ENCODE data around the gene WDR41. TPM values are rescaled to one million over a fixed set of nuclear protein-coding genes. Genes with fewer than 3 reads are reported as not detected.
"Not testable (repeated sequence)": the region's sequence is repeated elsewhere in the genome, so short reads cannot be mapped to it uniquely, and the experiment has no call there.

WDR41 gene
- total RNA-seq, 1 donor = 114 TPM

- Histone ChIP-seq H4K20me1 (ENCODE audit: insufficient read depth, low read length) (peaks cover 4% of the 10 kb centered on the region), H2AFZ (ENCODE audit: low read length) (no peak overlapping the region), H3K4me2 (ENCODE audit: insufficient read depth, low read length) (no peak overlapping the region), H3K9me3 (ENCODE audit: low read depth, low read length) (no peaks in the 10 kb centered on the region), H3K4me3 (ENCODE audit: insufficient read depth, low read length) (no peak overlapping the region), H3K4me1 (ENCODE audit: insufficient read depth, low read length) (peaks cover 6% of the 10 kb centered on the region), H3K36me3 (ENCODE audit: insufficient read depth, low read length) (peaks cover 31% of the 10 kb centered on the region), H3K79me2 (ENCODE audit: insufficient read depth, low read length) (peaks cover 60% of the 10 kb centered on the region), H3K27me3 (ENCODE audit: insufficient read depth, low read length) (no peaks in the 10 kb centered on the region), H3K27ac (ENCODE audit: low read depth, low read length) (no peak overlapping the region)
- no peak for DNase-seq (ENCODE audit: insufficient read length, low spot score, missing footprints)
- no peak for TF ChIP-seq CTCF (IDR thresholded peaks at IDR 0.05; ENCODE audit: extremely low read depth, low read depth, low read length)
These were observed 5.7 kb downstream of the WDR41 start for GRCh38 chr5:77486344-77486962.

- no peak for DNase-seq (ENCODE audit: insufficient read length, low spot score, missing footprints)
- H3K4me1 ChIP-seq (ENCODE audit: insufficient read depth, low read length) = no peaks in the 10 kb centered on the region
- no peak for TF ChIP-seq CTCF (IDR thresholded peaks at IDR 0.05; ENCODE audit: extremely low read depth, low read depth, low read length)
- no peaks in the 10 kb centered on the region for H3K27me3 ChIP-seq (ENCODE audit: insufficient read depth, low read length)
- peaks cover 44% of the 10 kb centered on the region for H3K79me2 ChIP-seq (ENCODE audit: insufficient read depth, low read length)
- no peak overlapping the region for H2AFZ ChIP-seq (ENCODE audit: low read length)
- H3K4me2 ChIP-seq (ENCODE audit: insufficient read depth, low read length) = no peak overlapping the region
- no peak overlapping the region for H3K27ac ChIP-seq (ENCODE audit: low read depth, low read length)
- peaks cover 36% of the 10 kb centered on the region for H3K36me3 ChIP-seq (ENCODE audit: insufficient read depth, low read length)
- no peaks in the 10 kb centered on the region for H3K9me3 ChIP-seq (ENCODE audit: low read depth, low read length)
- H3K4me3 ChIP-seq (ENCODE audit: insufficient read depth, low read length) = no peak overlapping the region
- peaks cover 4% of the 10 kb centered on the region for H4K20me1 ChIP-seq (ENCODE audit: insufficient read depth, low read length)
These were observed 8.4 kb downstream of the WDR41 start for GRCh38 chr5:77483682-77484081.

- H2AFZ ChIP-seq (ENCODE audit: low read length); H3K79me2 ChIP-seq (ENCODE audit: insufficient read depth, low read length): not testable (repeated sequence)
These were observed 17.1 kb downstream of the WDR41 start for GRCh38 chr5:77475041-77475440.

GRCh38 chr5:77468875-77469274 is 23.2 kb downstream of the WDR41 start:
- H3K4me2 ChIP-seq (ENCODE audit: insufficient read depth, low read length); DNase-seq (ENCODE audit: insufficient read length, low spot score, missing footprints); H3K27me3 ChIP-seq (ENCODE audit: insufficient read depth, low read length); H2AFZ ChIP-seq (ENCODE audit: low read length); H3K4me1 ChIP-seq (ENCODE audit: insufficient read depth, low read length); H3K36me3 ChIP-seq (ENCODE audit: insufficient read depth, low read length); H4K20me1 ChIP-seq (ENCODE audit: insufficient read depth, low read length); H3K4me3 ChIP-seq (ENCODE audit: insufficient read depth, low read length); H3K9me3 ChIP-seq (ENCODE audit: low read depth, low read length); H3K27ac ChIP-seq (ENCODE audit: low read depth, low read length): not testable (repeated sequence)
- peaks cover 22% of the 10 kb centered on the region for H3K79me2 ChIP-seq (ENCODE audit: insufficient read depth, low read length)

More at GRCh38 chr5:77475041-77475440, 17.1 kb downstream of the WDR41 start:
- H4K20me1 ChIP-seq (ENCODE audit: insufficient read depth, low read length); H3K4me3 ChIP-seq (ENCODE audit: insufficient read depth, low read length); H3K36me3 ChIP-seq (ENCODE audit: insufficient read depth, low read length); H3K9me3 ChIP-seq (ENCODE audit: low read depth, low read length); H3K4me1 ChIP-seq (ENCODE audit: insufficient read depth, low read length); H3K27ac ChIP-seq (ENCODE audit: low read depth, low read length); H3K27me3 ChIP-seq (ENCODE audit: insufficient read depth, low read length); DNase-seq (ENCODE audit: insufficient read length, low spot score, missing footprints); H3K4me2 ChIP-seq (ENCODE audit: insufficient read depth, low read length): not testable (repeated sequence)

GRCh38 chr5:77463905-77464304 is 28.2 kb downstream of the WDR41 start:
- Histone ChIP-seq H3K4me2 (ENCODE audit: insufficient read depth, low read length) (no peak overlapping the region), H3K79me2 (ENCODE audit: insufficient read depth, low read length) (peaks cover 16% of the 10 kb centered on the region)
- no peak for DNase-seq (ENCODE audit: insufficient read length, low spot score, missing footprints)

More at GRCh38 chr5:77463905-77464304, 28.2 kb downstream of the WDR41 start:
- no peak overlapping the region for H2AFZ ChIP-seq (ENCODE audit: low read length)
- no peaks in the 10 kb centered on the region for H3K9me3 ChIP-seq (ENCODE audit: low read depth, low read length)
- peaks cover 4% of the 10 kb centered on the region for H3K36me3 ChIP-seq (ENCODE audit: insufficient read depth, low read length)
- H3K4me1 ChIP-seq (ENCODE audit: insufficient read depth, low read length) = no peaks in the 10 kb centered on the region
- no peak overlapping the region for H3K4me3 ChIP-seq (ENCODE audit: insufficient read depth, low read length)
- TF ChIP-seq CTCF (IDR thresholded peaks at IDR 0.05; ENCODE audit: extremely low read depth, low read depth, low read length) = no peak
- H4K20me1 ChIP-seq (ENCODE audit: insufficient read depth, low read length) = no peaks in the 10 kb centered on the region
- no peaks in the 10 kb centered on the region for H3K27me3 ChIP-seq (ENCODE audit: insufficient read depth, low read length)
- no peak overlapping the region for H3K27ac ChIP-seq (ENCODE audit: low read depth, low read length)

Measured in osteoblast (primary cell).